PC-3 (cell line): ENCODE data around the gene IGFBP3. TPM values are rescaled to one million over a fixed set of nuclear protein-coding genes. Genes with fewer than 3 reads are reported as not detected.

ENCODE experiments used
- ATAC-seq: fragments of 200-7000 bp; cut with Tn5 transposase; 2 replicates; pipeline ENCODE4 v1.9.1; 2020; ENCODE audit warnings: mild to moderate bottlenecking, moderate library complexity
- BruUV-seq: library from RNA; stranded (reverse); fragments of 400-500 nt; replicated peaks from 2 replicates; lab custom pipeline; 2021; lab: Mats Ljungman, UMichigan
- CTCF ChIA-PET: fragments of 300-600 bp; sonication (Branson Sonifier 250); formaldehyde crosslinking; loops from one replicate; lab custom pipeline; 2022; ENCODE audit warnings: antibody characterized with exemption; lab: Charles Lee
- POLR2A ChIA-PET: fragments of 300-600 bp; sonication (Branson Sonifier 250); formaldehyde crosslinking; loops from one replicate; lab custom pipeline; 2022; ENCODE audit warnings: antibody characterized with exemption; ENCODE audit not compliant: unreplicated experiment; lab: Charles Lee
- DNase-seq: peaks from one replicate; pipeline ENCODE4 v3.0.0-alpha.2; 2015
- H2AFZ ChIP-seq: fragments of 300-600 bp; sonication (generic); 2 replicates; pipeline ENCODE4 v1.6.0; 2016; ENCODE audit warnings: antibody characterized with exemption, low read length
- H3F3A ChIP-seq: fragments of 300-600 bp; sonication (generic); one replicate; pipeline ENCODE4 v1.6.0; 2017; ENCODE audit warnings: antibody characterized with exemption, low read length, control low read depth, mild to moderate bottlenecking; ENCODE audit not compliant: unreplicated experiment
- H3K27ac ChIP-seq: fragments of 300-600 bp; sonication (generic); 2 replicates; pipeline ENCODE4 v1.5.1; 2016; ENCODE audit warnings: mild to moderate bottlenecking, low read length
- H3K27me3 ChIP-seq: fragments of 300-600 bp; sonication (generic); 2 replicates; pipeline ENCODE4 v1.6.1; 2016; ENCODE audit warnings: low read length, mixed read lengths
- H3K36me3 ChIP-seq: fragments of 300-600 bp; sonication (generic); 2 replicates; pipeline ENCODE4 v1.6.1; 2016; ENCODE audit warnings: low read depth, mixed run types, low read length, mixed read lengths
- H3K4me1 ChIP-seq: fragments of 300-600 bp; sonication (generic); 2 replicates; pipeline ENCODE4 v1.5.1; 2016; ENCODE audit warnings: low read length; ENCODE audit not compliant: insufficient read depth
- H3K4me2 ChIP-seq: fragments of 300-600 bp; sonication (generic); 2 replicates; pipeline ENCODE4 v1.6.0; 2016; ENCODE audit warnings: low read length
- H3K4me3 ChIP-seq: fragments of 300-600 bp; sonication (generic); 2 replicates; pipeline ENCODE4 v1.5.1; 2016; ENCODE audit warnings: mild to moderate bottlenecking, low read length, mixed read lengths
- H3K79me2 ChIP-seq: fragments of 300-600 bp; sonication (generic); 2 replicates; pipeline ENCODE4 v1.6.1; 2017; ENCODE audit warnings: low read length, mixed read lengths
- H3K9ac ChIP-seq: fragments of 300-600 bp; sonication (generic); 2 replicates; pipeline ENCODE4 v1.6.0; 2016; ENCODE audit warnings: mild to moderate bottlenecking, low read length
- H3K9me2 ChIP-seq: fragments of 300-600 bp; sonication (generic); replicated peaks from 2 replicates; pipeline ENCODE4 v1.6.1; 2016; ENCODE audit warnings: mixed run types, low read length, mixed read lengths
- H3K9me3 ChIP-seq: fragments of 300-600 bp; sonication (generic); 2 replicates; pipeline ENCODE4 v1.6.1; 2016; ENCODE audit warnings: low read length, mixed read lengths
- H4K20me1 ChIP-seq: fragments of 300-600 bp; sonication (generic); 2 replicates; pipeline ENCODE4 v1.6.1; 2016; ENCODE audit warnings: low read length, mixed read lengths
- CTCF ChIP-seq: fragments of 300-600 bp; sonication (generic); conservative IDR thresholded peaks from 2 replicates; pipeline ENCODE4 v1.5.1; 2017; ENCODE audit warnings: antibody characterized with exemption, low read depth, mild to moderate bottlenecking, low read length
- EZH2 ChIP-seq: fragments of 300-600 bp; sonication (generic); IDR thresholded peaks from one replicate; pipeline ENCODE4 v1.6.1; 2017; ENCODE audit warnings: antibody characterized with exemption, mild to moderate bottlenecking, low read length; ENCODE audit not compliant: unreplicated experiment
- EZH2phosphoT487 ChIP-seq: fragments of 300-600 bp; sonication (generic); IDR thresholded peaks from 2 replicates; pipeline ENCODE4 v1.6.1; 2018; ENCODE audit warnings: mild to moderate bottlenecking, antibody characterized with exemption, low read length, borderline replicate concordance
- intact Hi-C: fragments of 100-400 bp; cut with micrococcal nuclease; formaldehyde crosslinking; loops from 2 replicates; pipeline ENCODE4 v1.9.0; 2023
- total RNA-seq: library from RNA; depleted of rRNA; stranded (reverse); fragments of >200 nt; gene quantifications from 2 replicates; pipeline ENCODE4 v1.2.3, GENCODE V29; 2014

Gene IGFBP3
- total RNA-seq, 1 experiment from 2014 or later = 120 TPM

DNA sequence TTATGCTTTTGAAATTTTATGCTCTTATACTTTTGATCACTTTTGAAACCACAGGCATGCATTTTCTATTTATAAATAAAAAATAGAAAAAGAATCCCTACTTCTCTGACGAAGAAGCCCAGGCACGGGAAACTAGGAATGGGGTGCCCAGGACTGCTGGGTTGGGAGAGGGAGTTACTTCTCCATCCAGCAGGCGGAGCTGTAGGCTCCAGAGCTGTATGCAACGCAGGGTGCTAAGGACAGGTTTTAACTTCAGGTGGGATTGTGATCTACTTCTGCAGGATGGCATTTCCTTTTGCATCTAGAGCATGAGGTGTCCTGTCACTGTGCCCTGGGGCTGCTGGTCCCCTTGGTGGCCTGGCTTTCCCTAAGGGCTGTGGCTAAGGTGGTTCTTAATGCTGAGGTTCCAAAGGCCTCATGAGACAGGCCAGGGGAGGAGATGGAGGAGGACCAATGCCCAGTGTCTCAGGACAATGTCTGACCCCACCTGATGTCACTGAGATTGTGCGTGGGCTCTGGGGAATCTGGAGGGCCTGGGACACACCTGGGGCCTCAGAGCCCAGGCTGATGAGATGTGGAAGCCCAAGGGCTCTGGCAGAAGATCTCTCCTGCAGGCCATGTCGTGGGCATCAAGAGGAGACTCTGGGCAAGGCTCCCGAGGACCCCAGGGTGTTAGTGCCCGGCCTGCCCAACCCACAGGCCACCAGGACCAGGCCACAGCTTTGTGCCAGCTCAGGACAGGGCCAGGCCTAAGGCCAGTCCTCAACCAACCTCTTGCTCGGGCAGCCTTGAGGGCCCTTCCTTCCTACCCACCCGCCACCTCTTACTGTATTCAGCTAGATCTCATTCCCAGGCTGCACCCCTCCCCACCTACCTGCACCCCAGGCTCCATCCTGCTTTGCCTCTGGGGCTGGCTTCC lies 48.7 kb downstream of the IGFBP3 start:
- H3K9ac ChIP-seq = no peak overlapping the region
- H3F3A ChIP-seq = no peaks in the 10 kb centered on the region
- TF ChIP-seq EZH2 = no peak
- TF ChIP-seq EZH2phosphoT487 = no peak
- TF ChIP-seq CTCF = peak; percentile 65
- no peaks in the 10 kb centered on the region for H3K79me2 ChIP-seq
- no peaks in the 10 kb centered on the region for H4K20me1 ChIP-seq
- BruUV-seq = no TSS peak
- H3K4me2 ChIP-seq = no peak overlapping the region
- no peak for ATAC-seq
- H3K36me3 ChIP-seq = no peaks in the 10 kb centered on the region
- DNase-seq = peak; percentile 45
- ChIA-PET CTCF (no interaction called here), POLR2A (no interaction called here)
- no peak overlapping the region for H3K27ac ChIP-seq
- H3K9me3 ChIP-seq = no peaks in the 10 kb centered on the region
- peaks cover 41% of the 10 kb centered on the region for H3K4me1 ChIP-seq
- no peak overlapping the region for H3K4me3 ChIP-seq
- no peaks in the 10 kb centered on the region for H3K9me2 ChIP-seq
- H3K27me3 ChIP-seq = no peaks in the 10 kb centered on the region
- intact Hi-C loops = no loop called here
- H2AFZ ChIP-seq = no peak overlapping the region

- Histone ChIP-seq H3K27me3 (no peaks in the 10 kb centered on the region), H3K36me3 (no peaks in the 10 kb centered on the region), H3K9me3 (no peaks in the 10 kb centered on the region), H3K4me2 (peak overlapping the region; percentile 18), H3K9ac (no peak overlapping the region), H3K4me3 (no peak overlapping the region), H3F3A (no peaks in the 10 kb centered on the region), H2AFZ (no peak overlapping the region), H3K27ac (peak overlapping the region; percentile 66), H3K4me1 (peaks cover 30% of the 10 kb centered on the region), H3K9me2 (no peaks in the 10 kb centered on the region), H3K79me2 (no peaks in the 10 kb centered on the region), H4K20me1 (no peaks in the 10 kb centered on the region)
- DNase-seq (peak; percentile 85), ATAC-seq (peak; percentile 84)
- BruUV-seq = no TSS peak
- POLR2A ChIA-PET = interaction anchor here (0.6 kb wide), 1 partner anchor 16 kb away, joined by 6 read pairs; no protein-coding TSS in a partner anchor
- CTCF ChIA-PET = interaction anchor here (0.6 to 0.7 kb wide), 2 partner anchors 16 to 1385 kb away, joined by 3 to 4 read pairs; no protein-coding TSS in a partner anchor
- no peak for TF ChIP-seq EZH2
- TF ChIP-seq EZH2phosphoT487 = no peak
- TF ChIP-seq CTCF = no peak
- intact Hi-C loops = no loop called here
Observed at GRCh38 chr7:45869426-45869825, 51.6 kb downstream of the IGFBP3 start.

- CTCF ChIA-PET = no interaction called here
- ATAC-seq (no peak), DNase-seq (no peak)
- no peaks in the 10 kb centered on the region for H3K9me3 ChIP-seq
- H3K79me2 ChIP-seq = no peaks in the 10 kb centered on the region
- no TSS peak for BruUV-seq
- no peaks in the 10 kb centered on the region for H4K20me1 ChIP-seq
- peaks cover 26% of the 10 kb centered on the region for H3K4me1 ChIP-seq
- no peak overlapping the region for H3K4me2 ChIP-seq
- H3K4me3 ChIP-seq = no peak overlapping the region
- H3K9me2 ChIP-seq = no peaks in the 10 kb centered on the region
- TF ChIP-seq EZH2 = no peak
- TF ChIP-seq CTCF = no peak
- no peak for TF ChIP-seq EZH2phosphoT487
- no peaks in the 10 kb centered on the region for H3K36me3 ChIP-seq
- intact Hi-C loops = no loop called here
- no peak overlapping the region for H3K9ac ChIP-seq
- H2AFZ ChIP-seq = no peak overlapping the region
- no peak overlapping the region for H3K27ac ChIP-seq
- H3F3A ChIP-seq = no peaks in the 10 kb centered on the region
- H3K27me3 ChIP-seq = no peaks in the 10 kb centered on the region
- POLR2A ChIA-PET = no interaction called here
Observed at GRCh38 chr7:45867471-45867870, 53.6 kb downstream of the IGFBP3 start.
